ENCODE measurements around the gene LGALS12.
"Not testable (repeated sequence)": the region's sequence is repeated elsewhere in the genome, so short reads cannot be mapped to it uniquely, and the experiment has no call there.

LGALS12 gene

DNA sequence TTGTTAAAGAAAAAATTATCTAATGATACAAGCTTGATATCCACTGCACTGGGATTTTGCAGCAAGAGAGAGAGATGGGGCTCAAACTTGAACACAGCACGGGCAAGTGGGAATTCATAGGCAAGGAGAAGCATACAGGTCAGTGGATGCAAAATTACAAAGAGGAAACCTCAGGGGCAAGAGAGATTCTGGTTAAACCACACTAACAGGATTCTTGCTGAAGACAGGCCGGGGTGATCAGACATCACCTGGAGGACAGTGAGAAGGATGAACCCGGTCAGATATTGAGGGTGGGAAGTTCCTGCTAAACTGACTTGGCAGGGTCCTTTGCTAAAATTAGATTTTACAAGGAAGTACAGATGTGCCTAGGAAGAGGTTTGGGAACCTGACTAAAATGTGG lies 28.2 kb downstream of the LGALS12 start:
- no peak for TF ChIP-seq CTCF (IDR thresholded peaks at IDR 0.05; ENCODE audit: low read depth, low read length, missing control alignments)
- no peak for DNase-seq (ENCODE audit: low read depth)
- in situ Hi-C loops (cut with HindIII; ENCODE audit: low sequenced_read_pairs), result no loop called here
- no peak overlapping the region for H3K4me3 ChIP-seq (ENCODE audit: low read depth, low read length)

- in situ Hi-C loops (cut with HindIII; ENCODE audit: low sequenced_read_pairs), result no loop called here
- DNase-seq (ENCODE audit: low read depth), result no peak
- TF ChIP-seq CTCF (IDR thresholded peaks at IDR 0.05; ENCODE audit: low read depth, low read length, missing control alignments), result no peak
- H3K4me3 ChIP-seq (ENCODE audit: low read depth, low read length), result no peak overlapping the region
Measured at GRCh38 chr11:63534895-63535461, 29.1 kb downstream of the LGALS12 start.

DNA sequence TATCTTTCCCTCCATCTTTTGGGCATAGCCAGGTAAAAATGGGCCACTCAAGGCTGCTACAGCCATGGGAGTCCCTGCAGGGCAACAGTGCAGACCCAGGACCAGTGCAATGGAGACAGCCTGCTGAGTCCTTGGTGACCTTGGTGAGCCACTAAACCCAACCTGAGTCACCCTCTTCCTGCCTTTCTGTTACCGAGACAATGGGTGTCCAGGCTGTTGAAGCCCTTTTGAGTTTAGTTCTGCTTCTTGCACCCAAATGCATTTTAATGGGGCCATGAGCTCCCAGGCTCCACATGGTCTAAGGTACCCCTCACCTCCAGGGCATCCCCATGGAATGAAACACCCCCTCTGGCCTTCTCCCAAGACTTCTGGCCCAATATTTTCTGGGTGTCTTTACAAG lies 29.9 kb downstream of the LGALS12 start:
- in situ Hi-C loops (cut with HindIII; ENCODE audit: low sequenced_read_pairs), result no loop called here
- TF ChIP-seq CTCF (IDR thresholded peaks at IDR 0.05; ENCODE audit: low read depth, low read length, missing control alignments), result no peak
- no peak for DNase-seq (ENCODE audit: low read depth)
- H3K4me3 ChIP-seq (ENCODE audit: low read depth, low read length), result no peak overlapping the region

DNA sequence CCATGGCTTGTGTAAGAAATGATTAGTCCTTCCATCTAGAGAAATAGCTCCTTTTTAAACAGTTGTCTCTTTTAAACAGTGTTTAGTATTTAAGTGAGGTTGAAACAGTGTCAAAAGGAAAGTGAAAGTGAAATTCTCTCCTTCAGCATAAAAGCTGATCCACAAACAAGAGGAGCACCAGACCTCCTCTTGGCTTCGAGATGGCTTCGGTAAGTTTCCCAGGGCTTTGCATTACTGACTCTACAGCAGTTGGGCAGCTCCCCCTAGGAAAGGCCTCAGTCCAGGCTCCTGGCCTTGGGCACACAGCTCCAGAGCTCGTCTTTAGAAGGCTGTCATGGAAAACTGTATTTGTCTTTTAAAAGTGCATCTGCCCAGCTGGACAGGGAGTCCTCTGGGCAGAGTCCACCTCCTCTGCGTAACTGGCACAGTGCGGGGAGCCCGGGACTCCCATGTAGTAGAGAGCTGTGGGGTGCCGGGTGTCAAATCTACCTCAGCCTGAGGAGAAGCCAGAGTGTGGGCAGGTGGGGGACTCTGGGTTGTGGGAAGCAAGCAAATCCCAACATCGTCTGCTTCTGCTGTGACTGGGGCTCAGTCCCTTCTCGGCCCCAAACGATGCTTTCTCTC lies 30.9 kb downstream of the LGALS12 start, which contains the start of gene PLAAT4:
PLAAT4 (plus strand) TSS at position 140 of the 624 bp plus-strand sequence; CDS start at position 201, 61 bp downstream.
- peak; percentile 34 for TF ChIP-seq CTCF (IDR thresholded peaks at IDR 0.05; ENCODE audit: low read depth, low read length, missing control alignments)
- peak; percentile 72 for DNase-seq (ENCODE audit: low read depth)
- in situ Hi-C loops (cut with HindIII; ENCODE audit: low sequenced_read_pairs), result no loop called here
- H3K4me3 ChIP-seq (ENCODE audit: low read depth, low read length), result peak within 1 kb of the TSS; percentile 49

GRCh38 chr11:63537293-63538101 lies 31.6 kb downstream of the LGALS12 start:
- DNase-seq (ENCODE audit: low read depth), result peak; percentile 99
- peak overlapping the region; percentile 49 for H3K4me3 ChIP-seq (ENCODE audit: low read depth, low read length)
- TF ChIP-seq CTCF (IDR thresholded peaks at IDR 0.05; ENCODE audit: low read depth, low read length, missing control alignments), result no peak
- in situ Hi-C loops (cut with HindIII; ENCODE audit: low sequenced_read_pairs), result no loop called here

GRCh38 chr11:63542506-63542905 lies 36.6 kb downstream of the LGALS12 start:
- DNase-seq (ENCODE audit: low read depth); in situ Hi-C loops (cut with HindIII; ENCODE audit: low sequenced_read_pairs); H3K4me3 ChIP-seq (ENCODE audit: low read depth, low read length): not testable (repeated sequence)

DNA sequence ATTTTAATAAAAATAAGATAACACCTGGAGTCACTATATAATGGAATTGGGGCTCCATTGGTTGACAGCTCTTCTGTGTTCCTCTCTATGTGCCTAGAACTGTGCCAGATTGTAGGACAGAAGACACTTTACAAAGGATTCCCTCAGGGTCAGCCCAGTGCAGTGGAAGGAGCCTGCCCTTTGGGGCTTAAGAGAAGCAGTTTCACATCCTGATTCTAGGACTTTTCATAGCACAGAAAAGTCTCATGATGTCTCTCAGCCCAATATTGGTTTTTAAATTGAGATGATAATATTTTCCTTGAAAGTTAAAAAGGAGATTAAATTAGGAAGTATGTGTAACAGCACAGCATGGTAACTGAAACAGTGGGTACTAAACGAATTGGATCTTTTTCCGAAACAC lies 37.8 kb downstream of the LGALS12 start:
- no peak for DNase-seq (ENCODE audit: low read depth)
- TF ChIP-seq CTCF (IDR thresholded peaks at IDR 0.05; ENCODE audit: low read depth, low read length, missing control alignments), result no peak
- in situ Hi-C loops (cut with HindIII; ENCODE audit: low sequenced_read_pairs), result no loop called here
- no peak overlapping the region for H3K4me3 ChIP-seq (ENCODE audit: low read depth, low read length)

Measured in astrocyte of the cerebellum (primary cell).